ENCODE data around the gene CTDP1. TPM values are rescaled to one million over a fixed set of nuclear protein-coding genes. Genes with fewer than 3 reads are reported as not detected.

CTDP1 gene
- total and polyA plus RNA-seq, 9 of the 15 experiments (the other 6 are each of a cell fraction or from before 2014, with no cell fraction given): 0.07 to 19.2 (median 4.0) TPM

DNA sequence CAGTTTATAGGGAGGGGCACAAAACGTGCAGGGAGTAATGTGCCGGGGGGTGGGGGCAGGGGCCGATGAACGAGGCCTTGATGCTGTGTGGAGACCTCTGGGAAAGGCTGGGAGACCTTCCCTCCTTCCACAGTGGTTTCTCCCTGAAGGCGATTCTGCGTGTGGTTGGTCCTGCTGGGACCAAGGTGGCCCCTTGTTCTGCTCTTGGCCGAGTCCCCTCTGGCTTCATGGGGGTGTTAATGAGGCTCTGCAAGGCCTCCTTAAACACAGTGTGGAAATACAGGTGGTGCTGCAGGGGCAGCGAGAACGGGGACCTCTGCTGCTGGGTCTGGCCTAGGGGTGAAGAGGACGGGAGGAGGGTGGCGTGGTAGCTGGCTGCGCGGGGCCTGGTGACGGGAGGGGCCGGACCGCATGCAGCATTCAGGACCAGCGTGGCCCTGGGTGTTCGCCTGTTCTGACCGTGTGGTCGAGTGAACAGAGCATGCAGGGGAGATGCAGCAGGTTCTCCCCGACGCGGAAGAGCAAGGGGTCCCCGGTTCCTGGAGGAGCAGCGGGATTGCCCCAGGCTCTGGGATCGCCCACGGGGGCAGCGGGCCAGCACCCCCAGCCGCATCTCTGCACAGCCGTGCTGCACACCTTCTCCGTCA is 76.0 kb downstream of the CTDP1 start (continued):
- TF ChIP-seq MTF1 (CRISPR knock-in tag; IDR thresholded peaks at IDR 0.05; ENCODE audit: borderline replicate concordance): no peak
- no peak for TF ChIP-seq MAZ (CRISPR knock-in tag; conservative IDR thresholded peaks at IDR 0.05 in 1 of 2, IDR thresholded peaks at IDR 0.05 in 1 of 2)
- no peak for TF ChIP-seq ZNF436 (CRISPR knock-in tag; IDR thresholded peaks at IDR 0.05)
- TF ChIP-seq, protein P1, sequence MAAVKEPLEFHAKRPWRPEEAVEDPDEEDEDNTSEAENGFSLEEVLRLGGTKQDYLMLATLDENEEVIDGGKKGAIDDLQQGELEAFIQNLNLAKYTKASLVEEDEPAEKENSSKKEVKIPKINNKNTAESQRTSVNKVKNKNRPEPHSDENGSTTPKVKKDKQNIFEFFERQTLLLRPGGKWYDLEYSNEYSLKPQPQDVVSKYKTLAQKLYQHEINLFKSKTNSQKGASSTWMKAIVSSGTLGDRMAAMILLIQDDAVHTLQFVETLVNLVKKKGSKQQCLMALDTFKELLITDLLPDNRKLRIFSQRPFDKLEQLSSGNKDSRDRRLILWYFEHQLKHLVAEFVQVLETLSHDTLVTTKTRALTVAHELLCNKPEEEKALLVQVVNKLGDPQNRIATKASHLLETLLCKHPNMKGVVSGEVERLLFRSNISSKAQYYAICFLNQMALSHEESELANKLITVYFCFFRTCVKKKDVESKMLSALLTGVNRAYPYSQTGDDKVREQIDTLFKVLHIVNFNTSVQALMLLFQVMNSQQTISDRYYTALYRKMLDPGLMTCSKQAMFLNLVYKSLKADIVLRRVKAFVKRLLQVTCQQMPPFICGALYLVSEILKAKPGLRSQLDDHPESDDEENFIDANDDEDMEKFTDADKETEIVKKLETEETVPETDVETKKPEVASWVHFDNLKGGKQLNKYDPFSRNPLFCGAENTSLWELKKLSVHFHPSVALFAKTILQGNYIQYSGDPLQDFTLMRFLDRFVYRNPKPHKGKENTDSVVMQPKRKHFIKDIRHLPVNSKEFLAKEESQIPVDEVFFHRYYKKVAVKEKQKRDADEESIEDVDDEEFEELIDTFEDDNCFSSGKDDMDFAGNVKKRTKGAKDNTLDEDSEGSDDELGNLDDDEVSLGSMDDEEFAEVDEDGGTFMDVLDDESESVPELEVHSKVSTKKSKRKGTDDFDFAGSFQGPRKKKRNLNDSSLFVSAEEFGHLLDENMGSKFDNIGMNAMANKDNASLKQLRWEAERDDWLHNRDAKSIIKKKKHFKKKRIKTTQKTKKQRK (IDR thresholded peaks at IDR 0.05; ENCODE audit: borderline replicate concordance, low read depth, low read length): no peak

DNA sequence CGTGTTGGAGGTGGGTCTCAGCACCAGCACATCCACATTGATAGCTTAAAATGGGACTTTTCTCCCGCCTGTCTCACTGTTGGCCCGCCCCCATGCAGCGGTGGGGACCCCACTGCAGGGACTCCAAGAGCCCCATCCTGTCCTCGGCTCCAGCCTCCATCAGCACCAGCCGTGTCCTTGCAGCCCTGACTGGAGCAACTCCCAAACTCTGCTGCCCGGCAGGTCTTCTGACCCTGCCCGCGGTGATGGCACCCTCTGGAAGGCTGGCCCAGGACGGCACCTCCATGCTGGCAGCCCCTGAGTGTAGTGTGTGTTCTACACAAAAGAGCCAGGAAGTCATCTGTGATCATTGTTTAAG is 76.5 kb downstream of the CTDP1 start:
- no peak overlapping the region for H3K27ac ChIP-seq (ENCODE audit: extremely low read depth, low read depth, low read length)
- no peak for FAIRE-seq
- H3K27me3 ChIP-seq (ENCODE audit: control insufficient read depth in 2 of 2, insufficient read depth in 2 of 2, low read length in 2 of 2): no peaks in the 10 kb centered on the region
- no peaks in the 10 kb centered on the region for H3K4me1 ChIP-seq (replicated peaks in 1 of 2; ENCODE audit: control insufficient read depth in 2 of 2, insufficient read depth in 2 of 2, low read length in 2 of 2)
- no peaks in the 10 kb centered on the region for H3K9me3 ChIP-seq (replicated peaks; ENCODE audit: control insufficient read depth, insufficient read depth, low read depth, low read length)
- intact Hi-C loops (cut with micrococcal nuclease): no loop called here
- TF ChIP-seq HSF4 (CRISPR knock-in tag; IDR thresholded peaks at IDR 0.05; ENCODE audit: borderline replicate concordance): no peak
- TF ChIP-seq, protein P2, sequence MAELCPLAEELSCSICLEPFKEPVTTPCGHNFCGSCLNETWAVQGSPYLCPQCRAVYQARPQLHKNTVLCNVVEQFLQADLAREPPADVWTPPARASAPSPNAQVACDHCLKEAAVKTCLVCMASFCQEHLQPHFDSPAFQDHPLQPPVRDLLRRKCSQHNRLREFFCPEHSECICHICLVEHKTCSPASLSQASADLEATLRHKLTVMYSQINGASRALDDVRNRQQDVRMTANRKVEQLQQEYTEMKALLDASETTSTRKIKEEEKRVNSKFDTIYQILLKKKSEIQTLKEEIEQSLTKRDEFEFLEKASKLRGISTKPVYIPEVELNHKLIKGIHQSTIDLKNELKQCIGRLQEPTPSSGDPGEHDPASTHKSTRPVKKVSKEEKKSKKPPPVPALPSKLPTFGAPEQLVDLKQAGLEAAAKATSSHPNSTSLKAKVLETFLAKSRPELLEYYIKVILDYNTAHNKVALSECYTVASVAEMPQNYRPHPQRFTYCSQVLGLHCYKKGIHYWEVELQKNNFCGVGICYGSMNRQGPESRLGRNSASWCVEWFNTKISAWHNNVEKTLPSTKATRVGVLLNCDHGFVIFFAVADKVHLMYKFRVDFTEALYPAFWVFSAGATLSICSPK (IDR thresholded peaks at IDR 0.05; ENCODE audit: borderline replicate concordance): no peak
- H4K20me1 ChIP-seq (replicated peaks; ENCODE audit: control insufficient read depth, insufficient read depth, low read length): no peaks in the 10 kb centered on the region
- DNase-seq (ENCODE audit: extremely low read depth in 1 of 4, low spot score in 3 of 4): no peak
- ATAC-seq: no peak
- in situ Hi-C loops (cut with MboI): no loop called here
- no peaks in the 10 kb centered on the region for H3K9me1 ChIP-seq (ENCODE audit: control insufficient read depth, insufficient read depth, low read length)
- BruUV-seq (replicated peaks): no TSS peak
- no peak overlapping the region for H2AFZ ChIP-seq (ENCODE audit: low read depth, low read length)
- H3K9ac ChIP-seq (ENCODE audit: insufficient read depth in 1 of 2, low read depth in 2 of 2, low read length in 2 of 2): no peak overlapping the region
- no peak overlapping the region for H3K4me3 ChIP-seq
- ChIA-PET POLR2A (no interaction called here), CTCF (ENCODE audit: low intra/inter-chr PET ratio) (no interaction called here)
- H3K79me2 ChIP-seq (ENCODE audit: control insufficient read depth, insufficient read depth, low read length): no peaks in the 10 kb centered on the region
- no peak overlapping the region for H3K4me2 ChIP-seq (ENCODE audit: insufficient read depth, low read length)
- WGBS (ENCODE audit: insufficient coverage, low coverage, missing lambda C conversion rate): 86% methylated on average over 7 of the region's 10 CpGs
- peaks cover 12% of the 10 kb centered on the region; the same call in 1 of the 3 replicates for H3K36me3 ChIP-seq (ENCODE audit: control insufficient read depth, insufficient read depth, low read length)
